Measurements from ENCODE around the gene FCHO2.
A peak's percentile ranks its signal among the peaks of the same experiment; 100 is the strongest.

Gene FCHO2

GRCh38 chr5:73030995-73031394 lies 75.2 kb downstream of the FCHO2 start:
- DNase-seq (ENCODE audit: insufficient read length, low spot score), result peak; percentile 40
- no peak for TF ChIP-seq POLR2A (IDR thresholded peaks at IDR 0.05; ENCODE audit: low read depth, low read length)
- peak; percentile 99 for FAIRE-seq

- no peak for TF ChIP-seq POLR2A (IDR thresholded peaks at IDR 0.05; ENCODE audit: low read depth, low read length)
- DNase-seq (ENCODE audit: insufficient read length, low spot score), result no peak
- FAIRE-seq, result no peak
These were observed 76.0 kb downstream of the FCHO2 start for GRCh38 chr5:73031839-73032238.

GRCh38 chr5:73032635-73033034 lies 76.8 kb downstream of the FCHO2 start:
- no peak for TF ChIP-seq POLR2A (IDR thresholded peaks at IDR 0.05; ENCODE audit: low read depth, low read length)
- DNase-seq (ENCODE audit: insufficient read length, low spot score) (no peak), FAIRE-seq (no peak)

- DNase-seq (ENCODE audit: insufficient read length, low spot score), result no peak
- no peak for TF ChIP-seq POLR2A (IDR thresholded peaks at IDR 0.05; ENCODE audit: low read depth, low read length)
- no peak for FAIRE-seq
These were observed 81.7 kb downstream of the FCHO2 start for GRCh38 chr5:73037545-73037944.

GRCh38 chr5:73039082-73039481 lies 83.2 kb downstream of the FCHO2 start:
- FAIRE-seq, result peak; percentile 62
- no peak for DNase-seq (ENCODE audit: insufficient read length, low spot score)
- TF ChIP-seq POLR2A (IDR thresholded peaks at IDR 0.05; ENCODE audit: low read depth, low read length), result no peak

DNA sequence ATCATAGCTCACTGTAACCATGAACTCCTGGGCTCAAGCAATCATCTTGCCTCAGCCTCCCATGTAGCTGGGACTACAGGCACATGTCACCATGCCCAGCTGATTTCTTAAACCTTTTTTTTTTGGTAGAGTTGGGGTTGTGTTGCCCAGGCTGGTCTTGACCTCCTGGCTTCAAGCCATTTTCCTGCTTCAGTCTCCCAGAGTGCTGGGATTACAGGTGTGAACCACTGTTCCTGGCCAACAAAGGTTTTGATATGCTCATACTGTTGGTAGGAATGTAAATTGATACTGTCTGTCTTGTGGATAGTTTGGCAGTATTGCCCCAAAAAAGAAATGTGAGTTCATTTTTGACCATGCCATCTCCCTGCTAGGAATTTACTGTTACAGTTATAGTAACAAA lies 87.2 kb downstream of the FCHO2 start:
- TF ChIP-seq POLR2A (IDR thresholded peaks at IDR 0.05; ENCODE audit: low read depth, low read length), result no peak
- FAIRE-seq (no peak), DNase-seq (ENCODE audit: insufficient read length, low spot score) (no peak)

DNA sequence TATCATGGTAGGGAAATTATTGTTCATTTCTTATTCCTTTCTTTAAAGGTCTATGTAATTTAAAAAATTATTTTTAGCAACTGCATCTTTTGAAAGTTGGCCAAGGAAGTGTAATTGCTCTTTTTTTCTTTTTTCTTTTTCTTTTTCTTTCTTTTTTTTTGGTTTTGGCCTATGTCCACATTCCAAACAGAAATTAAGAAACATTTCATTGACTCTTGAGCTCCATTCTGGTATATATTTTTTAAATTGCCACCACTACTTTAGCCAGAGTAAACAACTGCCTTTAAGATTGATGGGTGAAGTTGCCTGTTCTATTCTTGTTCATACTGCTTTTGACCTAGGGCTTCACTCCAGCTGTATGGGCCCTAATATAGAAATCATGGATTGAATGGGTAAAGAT lies 88.7 kb downstream of the FCHO2 start:
- FAIRE-seq (no peak), DNase-seq (ENCODE audit: insufficient read length, low spot score) (no peak)
- no peak for TF ChIP-seq POLR2A (IDR thresholded peaks at IDR 0.05; ENCODE audit: low read depth, low read length)

GRCh38 chr5:73045623-73046022 lies 89.8 kb downstream of the FCHO2 start:
- DNase-seq (ENCODE audit: insufficient read length, low spot score) (no peak), FAIRE-seq (no peak)
- TF ChIP-seq POLR2A (IDR thresholded peaks at IDR 0.05; ENCODE audit: low read depth, low read length), result no peak

DNA sequence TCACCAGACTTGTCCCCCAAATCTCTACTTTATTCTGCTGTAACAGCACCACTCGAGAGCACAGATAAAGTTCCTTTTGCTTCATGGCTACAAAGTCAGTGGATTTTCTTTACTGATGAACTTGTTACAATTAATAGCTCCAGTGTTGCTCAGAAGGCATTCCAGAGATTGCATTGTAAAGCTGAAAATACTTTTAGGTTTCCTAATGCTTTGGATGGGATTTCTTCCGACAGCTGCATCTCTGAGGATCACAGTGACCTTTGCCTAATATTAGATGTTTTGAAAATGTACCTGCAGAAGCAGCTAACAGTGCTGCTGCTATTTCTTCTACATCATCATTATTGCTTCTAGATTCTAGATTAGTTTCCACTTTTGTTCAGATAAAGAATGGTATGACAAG lies 105.8 kb downstream of the FCHO2 start:
- no peak for DNase-seq (ENCODE audit: insufficient read length, low spot score)
- FAIRE-seq, result no peak
- no peak for TF ChIP-seq POLR2A (IDR thresholded peaks at IDR 0.05; ENCODE audit: low read depth, low read length)

DNA sequence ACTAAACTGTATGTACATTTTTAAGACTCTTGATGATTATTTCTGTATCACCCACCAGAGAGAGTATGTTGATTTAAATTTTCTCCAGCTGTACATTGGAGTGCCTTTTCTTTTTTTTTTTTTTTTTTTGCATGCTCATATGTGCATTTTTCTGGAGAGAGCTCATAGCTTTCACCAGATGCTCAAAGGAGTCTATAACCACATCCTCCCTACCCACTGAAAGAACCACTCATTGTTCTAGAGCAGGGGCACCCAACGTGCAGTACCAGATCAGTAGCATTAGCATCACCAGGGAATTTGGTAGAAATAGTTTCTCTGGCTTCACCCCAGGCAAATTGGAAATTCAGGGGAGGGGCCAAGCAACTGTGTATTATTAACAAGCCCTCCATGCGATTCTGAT lies 110.6 kb downstream of the FCHO2 start:
- no peak for DNase-seq (ENCODE audit: insufficient read length, low spot score)
- FAIRE-seq, result no peak
- no peak for TF ChIP-seq POLR2A (IDR thresholded peaks at IDR 0.05; ENCODE audit: low read depth, low read length)

- FAIRE-seq (peak; percentile 71), DNase-seq (ENCODE audit: insufficient read length, low spot score) (no peak)
- TF ChIP-seq POLR2A (IDR thresholded peaks at IDR 0.05; ENCODE audit: low read depth, low read length), result no peak
These were observed 111.4 kb downstream of the FCHO2 start for GRCh38 chr5:73067213-73067612.

GRCh38 chr5:73081093-73081492 lies 125.3 kb downstream of the FCHO2 start:
- TF ChIP-seq POLR2A (IDR thresholded peaks at IDR 0.05; ENCODE audit: low read depth, low read length), result no peak
- FAIRE-seq, result no peak
- DNase-seq (ENCODE audit: insufficient read length, low spot score), result no peak

- no peak for TF ChIP-seq POLR2A (IDR thresholded peaks at IDR 0.05; ENCODE audit: low read depth, low read length)
- peak; percentile 89 for FAIRE-seq
- DNase-seq (ENCODE audit: insufficient read length, low spot score), result no peak
These were observed 132.2 kb downstream of the FCHO2 start for GRCh38 chr5:73088026-73088425.

- no peak for TF ChIP-seq POLR2A (IDR thresholded peaks at IDR 0.05; ENCODE audit: low read depth, low read length)
- FAIRE-seq (peak; percentile 90), DNase-seq (ENCODE audit: insufficient read length, low spot score) (no peak)
These were observed 138.1 kb downstream of the FCHO2 start for GRCh38 chr5:73093943-73094342.

GRCh38 chr5:73094415-73094814 lies 138.6 kb downstream of the FCHO2 start:
- TF ChIP-seq POLR2A (IDR thresholded peaks at IDR 0.05; ENCODE audit: low read depth, low read length), result no peak
- DNase-seq (ENCODE audit: insufficient read length, low spot score) (no peak), FAIRE-seq (no peak)

- DNase-seq (ENCODE audit: insufficient read length, low spot score) (no peak), FAIRE-seq (no peak)
- no peak for TF ChIP-seq POLR2A (IDR thresholded peaks at IDR 0.05; ENCODE audit: low read depth, low read length)
These were observed 139.9 kb downstream of the FCHO2 start for GRCh38 chr5:73095564-73096238.

Data from H54 (cell line).